ENCODE measurements around the gene PPARG.

PPARG gene

DNA sequence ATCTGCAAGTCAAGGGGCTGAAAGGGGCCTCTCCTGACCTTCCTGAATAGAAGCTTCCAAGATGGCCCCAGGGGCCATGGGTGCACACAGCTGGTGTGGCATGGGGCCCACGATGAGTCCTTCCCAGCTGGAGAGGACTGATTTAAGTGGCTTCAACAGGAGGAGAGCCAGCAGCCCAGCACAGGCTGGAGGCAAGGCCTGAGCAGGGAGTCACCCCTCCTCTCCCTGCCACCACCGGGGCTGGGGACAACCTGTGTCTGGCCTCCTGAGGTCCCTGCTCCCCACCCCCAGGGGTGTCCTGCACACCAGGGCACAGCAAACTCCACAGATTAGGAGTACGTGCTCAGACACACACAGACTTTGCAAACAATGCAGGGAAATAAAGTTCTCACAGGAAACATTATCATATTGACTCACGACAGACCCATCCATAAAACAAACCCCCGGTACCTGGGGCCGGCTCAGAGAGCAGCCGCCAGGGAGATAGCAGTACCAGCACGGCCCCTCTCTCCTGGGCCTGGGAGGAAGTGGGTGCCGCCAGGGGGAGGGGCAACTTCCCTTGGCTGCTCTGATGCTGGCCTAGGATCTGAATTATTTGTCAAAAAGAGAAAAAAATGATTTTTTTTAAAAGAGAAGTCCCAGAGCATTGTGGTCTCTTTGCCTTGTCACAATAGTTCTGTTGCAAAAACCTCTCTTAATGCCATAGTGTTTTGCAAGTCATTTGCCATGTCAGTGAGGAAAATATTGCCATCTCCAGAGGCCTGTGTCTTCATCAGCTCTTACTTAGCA lies 173.5 kb downstream of the PPARG start:
- H2BK12ac ChIP-seq (ENCODE audit: low read length in 2 of 2) = no peak overlapping the region
- no peak overlapping the region for H3K4ac ChIP-seq (ENCODE audit: low read depth in 1 of 2, low read length in 2 of 2)
- no peak overlapping the region for H2AFZ ChIP-seq (ENCODE audit: low read depth, low read length)
- no peak overlapping the region for H3K18ac ChIP-seq (ENCODE audit: low read depth in 1 of 2, low read length in 2 of 2)
- no peak overlapping the region for H3K14ac ChIP-seq (ENCODE audit: low read length in 2 of 2)
- no peak overlapping the region for H2BK120ac ChIP-seq (ENCODE audit: low read depth, low read length)
- H3K79me1 ChIP-seq (replicated peaks; ENCODE audit: low read length, poor library complexity, severe bottlenecking) = no peaks in the 10 kb centered on the region
- peak overlapping the region; percentile 45 for H4K8ac ChIP-seq (ENCODE audit: low read length)
- WGBS = 61% methylated on average over 9 of the region's 9 CpGs
- peak overlapping the region; percentile 17 for H2AK5ac ChIP-seq (ENCODE audit: low read length, severe bottlenecking)
- no peak for DNase-seq
- no peaks in the 10 kb centered on the region for H3K36me3 ChIP-seq (ENCODE audit: control insufficient read depth in 1 of 2, insufficient read depth in 2 of 2, low read depth in 1 of 2, low read length in 2 of 2)
- H3K27me3 ChIP-seq (ENCODE audit: control insufficient read depth in 1 of 2, insufficient read depth in 1 of 2, low read length in 2 of 2) = no peaks in the 10 kb centered on the region
- no peak overlapping the region for H3K27ac ChIP-seq (ENCODE audit: low read length, poor library complexity, severe bottlenecking)
- no peak overlapping the region for H3K9ac ChIP-seq (ENCODE audit: low read length)
- H2BK5ac ChIP-seq (ENCODE audit: low read depth, low read length, poor library complexity, severe bottlenecking) = no peak overlapping the region
- H3K23ac ChIP-seq (ENCODE audit: low read length in 2 of 2) = no peak overlapping the region
- H2BK15ac ChIP-seq (ENCODE audit: low read depth, poor library complexity, severe bottlenecking) = no peak overlapping the region
- H3K4me1 ChIP-seq (ENCODE audit: control insufficient read depth, insufficient read depth, low read depth, low read length) = peaks cover 8% of the 10 kb centered on the region
- no peaks in the 10 kb centered on the region for H3K9me3 ChIP-seq (ENCODE audit: control insufficient read depth, low read length)
- peak overlapping the region; percentile 48 for H4K91ac ChIP-seq (ENCODE audit: low read length)
- no peak overlapping the region for H3K4me2 ChIP-seq (ENCODE audit: low read length, poor library complexity, severe bottlenecking)
- H3K4me3 ChIP-seq (ENCODE audit: insufficient read depth in 1 of 2, low read depth in 1 of 2, low read length in 2 of 2) = no peak overlapping the region

DNA sequence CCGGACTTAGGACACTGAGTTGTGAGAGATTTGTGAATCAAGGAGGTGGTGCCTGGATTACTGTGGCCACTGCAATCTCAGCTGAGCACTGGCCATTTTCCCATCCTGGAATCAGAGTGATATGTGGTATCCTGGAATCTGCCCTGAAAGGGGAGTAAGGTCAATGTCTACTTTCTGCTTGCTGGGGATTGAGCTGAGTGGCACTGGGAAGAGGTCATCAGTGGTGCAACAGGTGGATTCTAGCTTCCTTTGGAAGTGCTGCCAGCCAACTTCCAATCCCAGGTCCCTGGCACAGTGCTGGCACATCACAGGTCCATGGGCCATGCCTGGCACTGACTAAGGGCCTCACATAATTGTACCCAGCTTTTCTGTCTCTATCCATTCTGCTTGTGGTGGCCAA lies 174.8 kb downstream of the PPARG start:
- H3K27ac ChIP-seq (ENCODE audit: low read length, poor library complexity, severe bottlenecking) = no peak overlapping the region
- H3K4me2 ChIP-seq (ENCODE audit: low read length, poor library complexity, severe bottlenecking) = peak overlapping the region; percentile 19
- H3K4me3 ChIP-seq (ENCODE audit: insufficient read depth in 1 of 2, low read depth in 1 of 2, low read length in 2 of 2) = no peak overlapping the region
- no peak for DNase-seq
- H3K18ac ChIP-seq (ENCODE audit: low read depth in 1 of 2, low read length in 2 of 2) = no peak overlapping the region
- no peaks in the 10 kb centered on the region for H3K27me3 ChIP-seq (ENCODE audit: control insufficient read depth in 1 of 2, insufficient read depth in 1 of 2, low read length in 2 of 2)
- H3K79me1 ChIP-seq (replicated peaks; ENCODE audit: low read length, poor library complexity, severe bottlenecking) = no peaks in the 10 kb centered on the region
- no peak overlapping the region for H3K14ac ChIP-seq (ENCODE audit: low read length in 2 of 2)
- no peaks in the 10 kb centered on the region for H3K36me3 ChIP-seq (ENCODE audit: control insufficient read depth in 1 of 2, insufficient read depth in 2 of 2, low read depth in 1 of 2, low read length in 2 of 2)
- H3K9me3 ChIP-seq (ENCODE audit: control insufficient read depth, low read length) = no peaks in the 10 kb centered on the region
- H2BK5ac ChIP-seq (ENCODE audit: low read depth, low read length, poor library complexity, severe bottlenecking) = no peak overlapping the region
- no peak overlapping the region for H3K23ac ChIP-seq (ENCODE audit: low read length in 2 of 2)
- H3K9ac ChIP-seq (ENCODE audit: low read length) = no peak overlapping the region
- no peak overlapping the region for H4K8ac ChIP-seq (ENCODE audit: low read length)
- H3K4me1 ChIP-seq (ENCODE audit: control insufficient read depth, insufficient read depth, low read depth, low read length) = peaks cover 8% of the 10 kb centered on the region
- no peak overlapping the region for H2AFZ ChIP-seq (ENCODE audit: low read depth, low read length)
- H3K4ac ChIP-seq (ENCODE audit: low read depth in 1 of 2, low read length in 2 of 2) = no peak overlapping the region
- H2AK5ac ChIP-seq (ENCODE audit: low read length, severe bottlenecking) = peak overlapping the region; percentile 3
- no peak overlapping the region for H2BK12ac ChIP-seq (ENCODE audit: low read length in 2 of 2)
- WGBS = 94% methylated on average over 1 of the region's 1 CpG
- no peak overlapping the region for H4K91ac ChIP-seq (ENCODE audit: low read length)
- H2BK15ac ChIP-seq (ENCODE audit: low read depth, poor library complexity, severe bottlenecking) = no peak overlapping the region
- H2BK120ac ChIP-seq (ENCODE audit: low read depth, low read length) = no peak overlapping the region

DNA sequence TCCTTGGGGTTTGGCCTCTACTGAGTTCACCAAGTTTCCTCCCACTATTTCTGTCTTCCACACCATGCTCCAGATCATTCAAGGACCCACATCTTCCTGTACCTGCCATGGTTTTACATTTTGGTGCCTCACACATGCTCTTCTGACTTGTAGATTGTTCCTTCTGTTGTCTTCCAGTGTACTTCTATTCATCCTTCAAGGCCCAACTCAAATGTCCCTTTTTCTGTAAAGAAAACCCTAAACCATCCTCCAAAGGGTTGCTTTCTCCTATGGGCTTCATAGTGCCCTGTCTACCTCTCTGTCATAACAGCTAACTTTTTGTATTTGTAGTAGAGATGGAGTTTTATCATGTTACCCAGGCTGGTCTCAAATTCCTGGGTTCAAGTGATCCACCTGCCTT lies 175.3 kb downstream of the PPARG start:
- Histone ChIP-seq H3K79me1 (replicated peaks; ENCODE audit: low read length, poor library complexity, severe bottlenecking) (no peaks in the 10 kb centered on the region), H2BK120ac (ENCODE audit: low read depth, low read length) (no peak overlapping the region), H3K4me2 (ENCODE audit: low read length, poor library complexity, severe bottlenecking) (no peak overlapping the region), H2BK12ac (ENCODE audit: low read length in 2 of 2) (no peak overlapping the region), H2BK5ac (ENCODE audit: low read depth, low read length, poor library complexity, severe bottlenecking) (no peak overlapping the region), H3K4ac (ENCODE audit: low read depth in 1 of 2, low read length in 2 of 2) (no peak overlapping the region), H4K8ac (ENCODE audit: low read length) (no peak overlapping the region), H3K23ac (ENCODE audit: low read length in 2 of 2) (no peak overlapping the region), H3K14ac (ENCODE audit: low read length in 2 of 2) (no peak overlapping the region), H2AFZ (ENCODE audit: low read depth, low read length) (no peak overlapping the region), H3K4me3 (ENCODE audit: insufficient read depth in 1 of 2, low read depth in 1 of 2, low read length in 2 of 2) (no peak overlapping the region), H3K27ac (ENCODE audit: low read length, poor library complexity, severe bottlenecking) (no peak overlapping the region), H4K91ac (ENCODE audit: low read length) (no peak overlapping the region), H3K4me1 (ENCODE audit: control insufficient read depth, insufficient read depth, low read depth, low read length) (peaks cover 8% of the 10 kb centered on the region), H3K9me3 (ENCODE audit: control insufficient read depth, low read length) (no peaks in the 10 kb centered on the region), H3K36me3 (ENCODE audit: control insufficient read depth in 1 of 2, insufficient read depth in 2 of 2, low read depth in 1 of 2, low read length in 2 of 2) (no peaks in the 10 kb centered on the region), H2BK15ac (ENCODE audit: low read depth, poor library complexity, severe bottlenecking) (no peak overlapping the region), H3K18ac (ENCODE audit: low read depth in 1 of 2, low read length in 2 of 2) (no peak overlapping the region), H3K9ac (ENCODE audit: low read length) (no peak overlapping the region), H3K27me3 (ENCODE audit: control insufficient read depth in 1 of 2, insufficient read depth in 1 of 2, low read length in 2 of 2) (no peaks in the 10 kb centered on the region), H2AK5ac (ENCODE audit: low read length, severe bottlenecking) (peak overlapping the region; percentile 3)
- no peak for DNase-seq

DNA sequence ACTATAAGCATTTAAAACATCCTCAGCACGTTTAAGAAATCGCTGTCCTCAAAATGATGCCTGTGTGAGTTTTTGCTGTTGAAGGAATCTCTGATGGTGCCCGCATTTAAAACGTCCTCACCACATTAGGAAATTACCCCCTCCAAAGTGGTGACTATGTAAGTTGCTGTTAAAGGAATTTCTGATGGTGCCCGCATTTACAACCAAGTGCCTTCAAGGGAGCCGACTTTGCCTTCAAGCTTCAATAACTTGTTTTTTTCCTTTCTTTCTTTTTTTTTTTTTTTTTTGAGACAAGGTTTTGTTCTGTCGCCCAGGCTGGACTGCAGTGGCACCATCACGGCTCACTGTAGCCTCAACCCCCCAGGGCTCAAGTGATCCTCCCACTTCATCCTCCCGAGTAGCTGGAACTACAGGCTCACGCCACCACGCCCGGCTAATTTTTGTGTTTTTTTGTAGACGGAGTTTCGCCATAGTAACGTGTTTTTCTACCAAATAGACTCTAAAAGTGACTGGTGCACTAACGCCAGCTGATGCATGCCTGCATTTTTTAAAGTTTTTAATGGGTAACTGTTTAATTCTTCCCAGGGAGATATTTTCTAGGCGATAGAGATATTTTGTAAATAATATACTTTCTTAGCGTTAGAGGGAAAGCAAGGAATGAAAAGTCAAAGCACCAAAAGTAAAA lies 176.4 kb downstream of the PPARG start:
- Histone ChIP-seq H2BK15ac (ENCODE audit: low read depth, poor library complexity, severe bottlenecking) (no peak overlapping the region), H3K4me3 (ENCODE audit: insufficient read depth in 1 of 2, low read depth in 1 of 2, low read length in 2 of 2) (no peak overlapping the region), H2BK120ac (ENCODE audit: low read depth, low read length) (no peak overlapping the region), H2AK5ac (ENCODE audit: low read length, severe bottlenecking) (peak overlapping the region; percentile 89), H2BK5ac (ENCODE audit: low read depth, low read length, poor library complexity, severe bottlenecking) (peak overlapping the region; percentile 58), H3K79me1 (replicated peaks; ENCODE audit: low read length, poor library complexity, severe bottlenecking) (no peaks in the 10 kb centered on the region), H4K91ac (ENCODE audit: low read length) (no peak overlapping the region), H4K8ac (ENCODE audit: low read length) (no peak overlapping the region), H3K27me3 (ENCODE audit: control insufficient read depth in 1 of 2, insufficient read depth in 1 of 2, low read length in 2 of 2) (no peaks in the 10 kb centered on the region), H3K9me3 (ENCODE audit: control insufficient read depth, low read length) (no peaks in the 10 kb centered on the region), H2AFZ (ENCODE audit: low read depth, low read length) (no peak overlapping the region), H3K4ac (ENCODE audit: low read depth in 1 of 2, low read length in 2 of 2) (no peak overlapping the region), H3K36me3 (ENCODE audit: control insufficient read depth in 1 of 2, insufficient read depth in 2 of 2, low read depth in 1 of 2, low read length in 2 of 2) (no peaks in the 10 kb centered on the region), H3K4me1 (ENCODE audit: control insufficient read depth, insufficient read depth, low read depth, low read length) (peaks cover 10% of the 10 kb centered on the region), H3K18ac (ENCODE audit: low read depth in 1 of 2, low read length in 2 of 2) (no peak overlapping the region), H3K14ac (ENCODE audit: low read length in 2 of 2) (no peak overlapping the region), H3K23ac (ENCODE audit: low read length in 2 of 2) (no peak overlapping the region), H3K4me2 (ENCODE audit: low read length, poor library complexity, severe bottlenecking) (no peak overlapping the region), H3K27ac (ENCODE audit: low read length, poor library complexity, severe bottlenecking) (peak overlapping the region; percentile 84), H3K9ac (ENCODE audit: low read length) (no peak overlapping the region), H2BK12ac (ENCODE audit: low read length in 2 of 2) (no peak overlapping the region)
- no peak for DNase-seq
- WGBS = 92% methylated on average over 18 of the region's 18 CpGs

Measured in mesenchymal stem cell (in vitro differentiated cells and primary cell).